ENCODE measurements around the gene FILIP1.

Gene FILIP1

GRCh38 chr6:75505424-75505823, 11.8 kb upstream of the FILIP1 start:
- no peaks in the 10 kb centered on the region for H3K79me2 ChIP-seq (ENCODE audit: control insufficient read depth, insufficient read depth, low read length, poor library complexity)

DNA sequence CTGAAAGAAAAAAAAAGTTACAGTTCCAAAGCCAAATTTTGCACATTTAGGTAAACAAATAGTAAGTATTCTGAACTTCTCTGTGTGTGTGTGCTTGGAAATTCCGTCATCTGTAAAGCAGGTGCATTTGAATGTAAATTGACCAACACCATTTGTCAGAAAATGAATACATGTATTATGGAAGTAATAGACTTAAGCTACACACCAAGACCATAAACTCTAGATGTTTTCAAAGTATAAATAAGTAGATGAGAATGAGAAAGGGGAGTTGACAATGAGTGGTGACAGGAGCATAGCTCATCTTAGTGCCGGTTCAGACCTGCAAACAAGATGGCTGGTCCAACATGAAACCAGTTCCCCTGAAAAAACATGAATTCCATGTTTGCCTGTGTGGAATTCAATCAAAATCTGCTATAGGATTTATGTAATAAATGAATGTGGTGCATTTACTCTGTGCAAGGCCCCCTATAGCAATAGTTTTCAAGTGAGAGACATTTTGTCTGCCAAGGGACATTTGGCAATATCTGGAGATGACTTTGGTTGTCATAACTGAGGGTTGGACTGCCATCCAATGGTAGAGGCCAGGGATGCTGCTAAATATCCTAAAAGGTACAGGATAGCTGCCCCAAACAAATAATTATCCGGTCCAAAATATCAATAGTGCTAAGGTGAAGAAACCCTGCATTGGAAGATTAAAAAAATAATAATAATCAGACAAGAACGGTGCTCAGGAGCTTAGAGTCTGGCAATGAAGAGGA, 11.0 kb upstream of the FILIP1 start:
- H3K9me3 ChIP-seq (ENCODE audit: insufficient read depth, low read depth, low read length), result no peaks in the 10 kb centered on the region
- H2BK120ac ChIP-seq (ENCODE audit: insufficient read depth, low read length, poor library complexity), result no peak overlapping the region
- no peak overlapping the region for H3K4ac ChIP-seq (ENCODE audit: low read depth, low read length)
- H3K27ac ChIP-seq (ENCODE audit: low read depth, low read length), result no peak overlapping the region
- no peak overlapping the region for H2AK5ac ChIP-seq (ENCODE audit: low read length)
- H3K79me1 ChIP-seq (ENCODE audit: low read length), result peaks cover 2% of the 10 kb centered on the region
- no peak overlapping the region for H3K4me2 ChIP-seq (ENCODE audit: low read length)
- no peak overlapping the region for H3K14ac ChIP-seq (ENCODE audit: low read length)
- no peak overlapping the region for H3K18ac ChIP-seq (ENCODE audit: low read length)
- H2BK5ac ChIP-seq (ENCODE audit: low read depth, low read length, poor library complexity), result no peak overlapping the region
- H4K91ac ChIP-seq (ENCODE audit: low read depth, low read length), result no peak overlapping the region
- no peak overlapping the region for H3K23ac ChIP-seq (ENCODE audit: low read length)
- no peak overlapping the region for H3K4me3 ChIP-seq (ENCODE audit: low read depth, low read length)
- H3K4me1 ChIP-seq (ENCODE audit: control insufficient read depth in 1 of 2, insufficient read depth in 2 of 2, low read length in 2 of 2), result peaks cover 2% of the 10 kb centered on the region in 2 experiments
- no peak overlapping the region for H4K12ac ChIP-seq (ENCODE audit: low read depth, low read length)
- H3K36me3 ChIP-seq (ENCODE audit: control insufficient read depth in 1 of 2, insufficient read depth in 2 of 2, low read length in 2 of 2), result no peaks in the 10 kb centered on the region
- no peak for DNase-seq
- H2BK12ac ChIP-seq (ENCODE audit: low read length), result no peak overlapping the region
- no peak overlapping the region for H2AFZ ChIP-seq (ENCODE audit: insufficient read depth, low read length, poor library complexity)
- H3K27me3 ChIP-seq (ENCODE audit: insufficient read depth, low read length), result no peaks in the 10 kb centered on the region
- H3K9ac ChIP-seq (ENCODE audit: low read length), result no peak overlapping the region
- no peaks in the 10 kb centered on the region for H3K79me2 ChIP-seq (ENCODE audit: control insufficient read depth, insufficient read depth, low read length, poor library complexity)
- no CpG with 5 or more reads among the region's 4 CpGs for WGBS (ENCODE audit: extremely low coverage, insufficient coverage, insufficient read length)
- H4K8ac ChIP-seq (ENCODE audit: low read depth, low read length), result no peak overlapping the region

More at GRCh38 chr6:75505424-75505823, 11.8 kb upstream of the FILIP1 start:
- no peaks in the 10 kb centered on the region for H3K36me3 ChIP-seq (ENCODE audit: control insufficient read depth in 1 of 2, insufficient read depth in 2 of 2, low read length in 2 of 2)
- H3K4ac ChIP-seq (ENCODE audit: low read depth, low read length), result no peak overlapping the region
- no peak overlapping the region for H4K8ac ChIP-seq (ENCODE audit: low read depth, low read length)
- H3K23ac ChIP-seq (ENCODE audit: low read length), result no peak overlapping the region
- no peak overlapping the region for H2BK5ac ChIP-seq (ENCODE audit: low read depth, low read length, poor library complexity)
- H3K9me3 ChIP-seq (ENCODE audit: insufficient read depth, low read depth, low read length), result no peaks in the 10 kb centered on the region
- H3K4me1 ChIP-seq (ENCODE audit: control insufficient read depth in 1 of 2, insufficient read depth in 2 of 2, low read length in 2 of 2), result peaks cover 2% of the 10 kb centered on the region in 2 experiments
- H3K27ac ChIP-seq (ENCODE audit: low read depth, low read length), result no peak overlapping the region
- no peak overlapping the region for H3K4me2 ChIP-seq (ENCODE audit: low read length)
- H2AK5ac ChIP-seq (ENCODE audit: low read length), result no peak overlapping the region
- no peak overlapping the region for H3K18ac ChIP-seq (ENCODE audit: low read length)
- H3K4me3 ChIP-seq (ENCODE audit: low read depth, low read length), result no peak overlapping the region
- peaks cover 2% of the 10 kb centered on the region for H3K79me1 ChIP-seq (ENCODE audit: low read length)
- no peak overlapping the region for H3K14ac ChIP-seq (ENCODE audit: low read length)
- no peak overlapping the region for H4K91ac ChIP-seq (ENCODE audit: low read depth, low read length)
- H2BK12ac ChIP-seq (ENCODE audit: low read length), result no peak overlapping the region
- no CpG with 5 or more reads among the region's 2 CpGs for WGBS (ENCODE audit: extremely low coverage, insufficient coverage, insufficient read length)
- no peak overlapping the region for H3K9ac ChIP-seq (ENCODE audit: low read length)
- no peaks in the 10 kb centered on the region for H3K27me3 ChIP-seq (ENCODE audit: insufficient read depth, low read length)
- H2BK120ac ChIP-seq (ENCODE audit: insufficient read depth, low read length, poor library complexity), result no peak overlapping the region
- DNase-seq, result no peak
- no peak overlapping the region for H4K12ac ChIP-seq (ENCODE audit: low read depth, low read length)
- H2AFZ ChIP-seq (ENCODE audit: insufficient read depth, low read length, poor library complexity), result no peak overlapping the region

DNA sequence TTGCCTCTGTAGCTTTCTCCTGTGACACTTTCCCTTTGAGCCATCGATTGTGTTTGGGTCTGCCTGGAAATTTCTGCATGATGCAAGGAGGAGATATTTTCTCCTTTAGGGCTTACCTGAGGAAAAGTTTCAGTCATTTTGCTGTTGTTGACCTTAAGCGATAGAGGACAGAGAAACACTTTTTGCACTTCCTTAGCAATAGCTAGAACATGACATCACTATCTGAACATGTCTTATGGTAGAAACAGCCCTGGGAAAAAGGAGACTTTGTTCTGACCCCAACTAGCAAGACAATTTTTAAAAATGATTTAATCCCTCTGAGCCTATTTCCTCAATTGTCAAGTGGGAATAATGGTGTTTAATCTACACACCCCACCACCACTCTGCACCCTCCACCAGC, 9.7 kb upstream of the FILIP1 start:
- Histone ChIP-seq H3K9ac (ENCODE audit: low read length) (no peak overlapping the region), H4K8ac (ENCODE audit: low read depth, low read length) (peak overlapping the region; percentile 43), H3K9me3 (ENCODE audit: insufficient read depth, low read depth, low read length) (no peaks in the 10 kb centered on the region), H3K27ac (ENCODE audit: low read depth, low read length) (peak overlapping the region; percentile 76), H3K4me2 (ENCODE audit: low read length) (no peak overlapping the region), H3K4me1 (ENCODE audit: control insufficient read depth in 1 of 2, insufficient read depth in 2 of 2, low read length in 2 of 2) (peaks cover 2% of the 10 kb centered on the region in 2 experiments), H3K79me1 (ENCODE audit: low read length) (peaks cover 2% of the 10 kb centered on the region), H3K14ac (ENCODE audit: low read length) (peak overlapping the region; percentile 40), H2BK5ac (ENCODE audit: low read depth, low read length, poor library complexity) (peak overlapping the region; percentile 46), H3K4ac (ENCODE audit: low read depth, low read length) (no peak overlapping the region), H2BK120ac (ENCODE audit: insufficient read depth, low read length, poor library complexity) (peak overlapping the region; percentile 31), H4K12ac (ENCODE audit: low read depth, low read length) (no peak overlapping the region), H2AFZ (ENCODE audit: insufficient read depth, low read length, poor library complexity) (no peak overlapping the region), H3K36me3 (ENCODE audit: control insufficient read depth in 1 of 2, insufficient read depth in 2 of 2, low read length in 2 of 2) (no peaks in the 10 kb centered on the region), H3K27me3 (ENCODE audit: insufficient read depth, low read length) (no peaks in the 10 kb centered on the region), H3K79me2 (ENCODE audit: control insufficient read depth, insufficient read depth, low read length, poor library complexity) (no peaks in the 10 kb centered on the region), H3K4me3 (ENCODE audit: low read depth, low read length) (no peak overlapping the region), H3K23ac (ENCODE audit: low read length) (no peak overlapping the region), H2AK5ac (ENCODE audit: low read length) (no peak overlapping the region), H4K91ac (ENCODE audit: low read depth, low read length) (peak overlapping the region; percentile 66), H3K18ac (ENCODE audit: low read length) (peak overlapping the region; percentile 40), H2BK12ac (ENCODE audit: low read length) (no peak overlapping the region)
- no CpG with 5 or more reads among the region's 2 CpGs for WGBS (ENCODE audit: extremely low coverage, insufficient coverage, insufficient read length)
- DNase-seq, result peak in 1 of 2 donors; percentile 24

- Histone ChIP-seq H3K9ac (ENCODE audit: low read length) (no peak overlapping the region), H3K18ac (ENCODE audit: low read length) (no peak overlapping the region), H3K14ac (ENCODE audit: low read length) (no peak overlapping the region), H2AK5ac (ENCODE audit: low read length) (no peak overlapping the region), H4K8ac (ENCODE audit: low read depth, low read length) (no peak overlapping the region), H3K27me3 (ENCODE audit: insufficient read depth, low read length) (no peaks in the 10 kb centered on the region), H3K4me1 (ENCODE audit: control insufficient read depth in 1 of 2, insufficient read depth in 2 of 2, low read length in 2 of 2) (peaks cover 2% of the 10 kb centered on the region in 2 experiments), H3K79me1 (ENCODE audit: low read length) (peaks cover 2% of the 10 kb centered on the region), H2AFZ (ENCODE audit: insufficient read depth, low read length, poor library complexity) (no peak overlapping the region), H2BK120ac (ENCODE audit: insufficient read depth, low read length, poor library complexity) (no peak overlapping the region), H3K4me3 (ENCODE audit: low read depth, low read length) (no peak overlapping the region), H3K79me2 (ENCODE audit: control insufficient read depth, insufficient read depth, low read length, poor library complexity) (no peaks in the 10 kb centered on the region), H3K4me2 (ENCODE audit: low read length) (no peak overlapping the region), H3K27ac (ENCODE audit: low read depth, low read length) (peak overlapping the region; percentile 1), H2BK12ac (ENCODE audit: low read length) (no peak overlapping the region), H2BK5ac (ENCODE audit: low read depth, low read length, poor library complexity) (no peak overlapping the region), H3K9me3 (ENCODE audit: insufficient read depth, low read depth, low read length) (no peaks in the 10 kb centered on the region), H3K23ac (ENCODE audit: low read length) (no peak overlapping the region), H3K36me3 (ENCODE audit: control insufficient read depth in 1 of 2, insufficient read depth in 2 of 2, low read length in 2 of 2) (no peaks in the 10 kb centered on the region), H4K12ac (ENCODE audit: low read depth, low read length) (no peak overlapping the region), H4K91ac (ENCODE audit: low read depth, low read length) (no peak overlapping the region), H3K4ac (ENCODE audit: low read depth, low read length) (no peak overlapping the region)
- no peak for DNase-seq
- WGBS (ENCODE audit: extremely low coverage, insufficient coverage, insufficient read length), result no CpG with 5 or more reads among the region's 3 CpGs
Measured at GRCh38 chr6:75502884-75503283, 9.3 kb upstream of the FILIP1 start.
